Measurements from ENCODE around the gene PRSS12. TPM values are rescaled to one million over a fixed set of nuclear protein-coding genes. Genes with fewer than 3 reads are reported as not detected.

Gene PRSS12, protein sequence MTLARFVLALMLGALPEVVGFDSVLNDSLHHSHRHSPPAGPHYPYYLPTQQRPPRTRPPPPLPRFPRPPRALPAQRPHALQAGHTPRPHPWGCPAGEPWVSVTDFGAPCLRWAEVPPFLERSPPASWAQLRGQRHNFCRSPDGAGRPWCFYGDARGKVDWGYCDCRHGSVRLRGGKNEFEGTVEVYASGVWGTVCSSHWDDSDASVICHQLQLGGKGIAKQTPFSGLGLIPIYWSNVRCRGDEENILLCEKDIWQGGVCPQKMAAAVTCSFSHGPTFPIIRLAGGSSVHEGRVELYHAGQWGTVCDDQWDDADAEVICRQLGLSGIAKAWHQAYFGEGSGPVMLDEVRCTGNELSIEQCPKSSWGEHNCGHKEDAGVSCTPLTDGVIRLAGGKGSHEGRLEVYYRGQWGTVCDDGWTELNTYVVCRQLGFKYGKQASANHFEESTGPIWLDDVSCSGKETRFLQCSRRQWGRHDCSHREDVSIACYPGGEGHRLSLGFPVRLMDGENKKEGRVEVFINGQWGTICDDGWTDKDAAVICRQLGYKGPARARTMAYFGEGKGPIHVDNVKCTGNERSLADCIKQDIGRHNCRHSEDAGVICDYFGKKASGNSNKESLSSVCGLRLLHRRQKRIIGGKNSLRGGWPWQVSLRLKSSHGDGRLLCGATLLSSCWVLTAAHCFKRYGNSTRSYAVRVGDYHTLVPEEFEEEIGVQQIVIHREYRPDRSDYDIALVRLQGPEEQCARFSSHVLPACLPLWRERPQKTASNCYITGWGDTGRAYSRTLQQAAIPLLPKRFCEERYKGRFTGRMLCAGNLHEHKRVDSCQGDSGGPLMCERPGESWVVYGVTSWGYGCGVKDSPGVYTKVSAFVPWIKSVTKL
- total RNA-seq (not detected in 2 replicates), polyA plus RNA-seq (not detected in 2 replicates), polyA minus RNA-seq (not detected in 2 replicates)
- 0.16 TPM for total RNA-seq (2013)

GRCh38 chr4:118352843-118353533, at the start of gene PRSS12:
TSS of gene PRSS12 (minus strand) at chr4:118353003. CDS start at chr4:118352720, 283 bp downstream.
- Mint-ChIP-seq H3K4me3 (peak within 1 kb of the TSS; percentile 81), H3K27ac (no peak within 1 kb of the TSS), H3K9me3 (ENCODE audit: insufficient read depth) (no peaks in the 10 kb centered on the region), H3K27me3 (peaks cover 68% of the 10 kb centered on the region), H3K4me1 (peaks cover 16% of the 10 kb centered on the region)
- peak within 1 kb of the TSS; percentile 86 for H3K4me2 ChIP-seq (replicated peaks; ENCODE audit: low read depth, low read length, poor library complexity, severe bottlenecking)
- intact Hi-C loops (cut with micrococcal nuclease): loop anchor here (1.0 kb wide), 1 partner anchor 72 kb away; no protein-coding TSS in a partner anchor
- WGBS (ENCODE audit: insufficient coverage): 4% methylated on average over 57 of the region's 59 CpGs
- peaks cover 0 to 57% (median 30%) of the 10 kb centered on the region in 4 experiments for H3K27me3 ChIP-seq (replicated peaks in 1 of 4; ENCODE audit: control extremely low read depth in 1 of 4, control insufficient read depth in 3 of 4, insufficient read depth in 4 of 4, low read length in 3 of 4)
- no peaks in the 10 kb centered on the region for H4K20me1 ChIP-seq (ENCODE audit: control insufficient read depth, insufficient read depth, low read length, poor library complexity, severe bottlenecking)
- no peak within 1 kb of the TSS for H3K27ac ChIP-seq (ENCODE audit: low read length in 2 of 2)
- H2AFZ ChIP-seq (ENCODE audit: insufficient read depth, low read depth, low read length, poor library complexity, severe bottlenecking): peak within 1 kb of the TSS; percentile 79
- ChIA-PET CTCF (interaction anchor here (1.1 kb wide), 1 partner anchor 10 kb away, joined by 3 read pairs; no protein-coding TSS in a partner anchor), POLR2A (no interaction called here)
- H3K4me1 ChIP-seq (ENCODE audit: control insufficient read depth in 2 of 2, insufficient read depth in 2 of 2, low read length in 2 of 2): peaks cover 8 to 19% of the 10 kb centered on the region in 2 donors
- DNase-seq (peak; percentile 63), ATAC-seq (ENCODE audit: low read depth) (peak; percentile 85)
- H3K4me3 ChIP-seq (ENCODE audit: control extremely low read depth in 1 of 5, extremely low read depth in 1 of 5, insufficient read depth in 1 of 5, low read depth in 2 of 5, low read length in 4 of 5): peak within 1 kb of the TSS in 3 of 5 experiments; percentile 9 to 52 (median 39)
- H3K9me3 ChIP-seq (ENCODE audit: control extremely low read depth in 1 of 3, control insufficient read depth in 2 of 3, insufficient read depth in 1 of 3, low read length in 2 of 3): peaks cover 0 to 5% (median 0%) of the 10 kb centered on the region in 3 donors
- H3K36me3 ChIP-seq (replicated peaks in 1 of 2; ENCODE audit: control extremely low read depth in 1 of 2, control insufficient read depth in 1 of 2, extremely low read depth in 1 of 2, insufficient read depth in 2 of 2, low read length in 1 of 2): no peaks in the 10 kb centered on the region
- TF ChIP-seq, protein P1, sequence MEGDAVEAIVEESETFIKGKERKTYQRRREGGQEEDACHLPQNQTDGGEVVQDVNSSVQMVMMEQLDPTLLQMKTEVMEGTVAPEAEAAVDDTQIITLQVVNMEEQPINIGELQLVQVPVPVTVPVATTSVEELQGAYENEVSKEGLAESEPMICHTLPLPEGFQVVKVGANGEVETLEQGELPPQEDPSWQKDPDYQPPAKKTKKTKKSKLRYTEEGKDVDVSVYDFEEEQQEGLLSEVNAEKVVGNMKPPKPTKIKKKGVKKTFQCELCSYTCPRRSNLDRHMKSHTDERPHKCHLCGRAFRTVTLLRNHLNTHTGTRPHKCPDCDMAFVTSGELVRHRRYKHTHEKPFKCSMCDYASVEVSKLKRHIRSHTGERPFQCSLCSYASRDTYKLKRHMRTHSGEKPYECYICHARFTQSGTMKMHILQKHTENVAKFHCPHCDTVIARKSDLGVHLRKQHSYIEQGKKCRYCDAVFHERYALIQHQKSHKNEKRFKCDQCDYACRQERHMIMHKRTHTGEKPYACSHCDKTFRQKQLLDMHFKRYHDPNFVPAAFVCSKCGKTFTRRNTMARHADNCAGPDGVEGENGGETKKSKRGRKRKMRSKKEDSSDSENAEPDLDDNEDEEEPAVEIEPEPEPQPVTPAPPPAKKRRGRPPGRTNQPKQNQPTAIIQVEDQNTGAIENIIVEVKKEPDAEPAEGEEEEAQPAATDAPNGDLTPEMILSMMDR (IDR thresholded peaks at IDR 0.05): peak; percentile 76
- TF ChIP-seq EZH2 (IDR thresholded peaks at IDR 0.05; ENCODE audit: borderline replicate concordance, insufficient read depth, low read depth, low read length, poor library complexity, severe bottlenecking): no peak
- H3K79me2 ChIP-seq (ENCODE audit: control insufficient read depth, insufficient read depth, low read length): no peaks in the 10 kb centered on the region
- peak within 1 kb of the TSS; percentile 58 for H3K9ac ChIP-seq (ENCODE audit: low read length)
